ENCODE measurements around the gene MSI2.

The MSI2 gene

DNA sequence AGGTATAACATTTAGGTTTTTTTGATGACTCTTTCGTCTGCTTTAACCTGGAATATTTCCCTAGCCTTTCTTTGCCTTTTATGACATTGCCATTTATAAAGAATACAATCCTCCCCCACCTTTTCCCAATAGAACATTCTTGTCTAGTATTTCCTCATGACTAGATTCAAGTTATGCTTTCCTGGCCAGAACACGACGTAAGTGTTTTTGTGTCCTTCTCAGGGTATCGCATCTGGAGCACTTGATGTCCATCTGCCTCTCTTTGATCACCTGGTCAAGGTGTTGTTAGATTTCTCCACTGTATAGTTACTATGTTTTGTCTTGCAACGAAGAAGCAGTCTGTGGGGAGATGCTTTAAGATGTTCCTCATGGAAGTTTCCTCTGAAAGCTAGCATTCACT lies 87.4 kb downstream of the MSI2 start:
- no peak for DNase-seq (ENCODE audit: low read depth in 2 of 2)

DNA sequence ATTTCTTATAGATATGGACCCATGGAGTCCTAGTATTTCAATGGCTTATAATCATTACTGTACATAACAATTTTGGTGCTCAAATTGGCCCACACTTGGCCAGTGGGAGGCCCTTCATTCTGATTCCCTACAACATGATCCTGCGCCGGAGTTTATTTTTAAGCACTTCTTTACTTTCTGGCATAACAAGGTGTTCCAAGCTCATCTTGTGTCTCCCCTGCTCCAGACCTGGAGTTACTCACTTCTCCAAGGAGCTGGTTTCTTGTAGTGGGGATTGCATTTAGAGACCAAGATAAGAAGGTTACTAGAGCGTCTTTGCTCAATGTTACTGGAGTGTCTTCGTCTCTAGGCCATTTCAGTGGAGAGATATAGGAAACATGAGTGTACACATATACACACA lies 87.9 kb downstream of the MSI2 start:
- DNase-seq (ENCODE audit: low read depth in 2 of 2) = no peak

DNA sequence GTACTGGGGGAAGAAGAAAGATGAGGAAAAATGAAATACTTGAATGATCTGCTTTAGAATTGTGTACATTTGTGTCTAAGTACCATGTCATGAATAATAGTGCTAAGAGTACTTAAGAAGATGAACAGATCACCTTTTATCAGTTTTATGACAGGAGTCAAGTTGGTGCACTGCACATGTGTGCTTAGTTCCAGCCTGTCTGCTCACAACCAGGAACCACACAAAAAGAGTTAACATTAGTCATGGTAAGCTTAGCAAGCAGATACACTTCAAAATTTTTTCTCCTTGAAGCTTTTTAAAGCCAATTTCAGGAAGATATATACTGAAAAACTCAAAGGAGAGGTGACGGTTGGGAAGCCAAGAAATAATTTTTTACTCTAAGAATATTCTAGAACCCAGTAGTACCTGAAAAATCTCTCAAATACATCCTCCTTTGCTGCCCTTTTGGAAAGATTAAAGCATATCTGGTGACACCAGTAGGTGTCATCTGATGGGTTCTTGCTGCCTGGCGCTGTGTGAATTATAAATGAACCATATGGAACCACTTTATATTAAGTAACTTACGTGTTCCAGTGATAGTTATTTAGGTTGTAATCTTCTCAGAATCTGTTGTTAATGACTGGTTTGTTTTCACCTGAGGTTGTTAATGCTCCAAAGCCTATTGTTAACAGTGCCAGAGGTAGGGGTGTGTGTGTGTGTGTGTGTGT lies 93.4 kb downstream of the MSI2 start:
- no peak for DNase-seq (ENCODE audit: low read depth in 2 of 2)

DNA sequence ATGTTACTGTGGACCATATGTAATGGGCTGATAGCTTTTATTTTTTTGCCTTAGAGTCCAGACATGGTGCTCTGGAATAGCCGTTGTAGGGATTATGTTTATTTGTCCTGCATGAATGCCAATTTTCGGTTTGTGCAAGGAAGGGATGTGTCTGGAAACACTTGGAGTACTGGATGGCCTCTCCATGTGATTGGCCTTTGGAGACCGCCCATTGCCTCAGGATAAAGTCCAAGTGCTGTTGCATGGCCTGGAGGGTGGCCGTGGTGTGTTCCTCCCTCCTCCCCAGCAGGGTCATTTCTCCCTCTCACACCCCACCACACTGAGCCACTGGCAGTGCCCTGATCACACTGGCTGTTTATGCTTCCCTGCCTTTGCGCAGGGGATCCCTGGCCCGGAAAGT lies 93.9 kb downstream of the MSI2 start:
- DNase-seq (ENCODE audit: low read depth in 2 of 2) = no peak

DNA sequence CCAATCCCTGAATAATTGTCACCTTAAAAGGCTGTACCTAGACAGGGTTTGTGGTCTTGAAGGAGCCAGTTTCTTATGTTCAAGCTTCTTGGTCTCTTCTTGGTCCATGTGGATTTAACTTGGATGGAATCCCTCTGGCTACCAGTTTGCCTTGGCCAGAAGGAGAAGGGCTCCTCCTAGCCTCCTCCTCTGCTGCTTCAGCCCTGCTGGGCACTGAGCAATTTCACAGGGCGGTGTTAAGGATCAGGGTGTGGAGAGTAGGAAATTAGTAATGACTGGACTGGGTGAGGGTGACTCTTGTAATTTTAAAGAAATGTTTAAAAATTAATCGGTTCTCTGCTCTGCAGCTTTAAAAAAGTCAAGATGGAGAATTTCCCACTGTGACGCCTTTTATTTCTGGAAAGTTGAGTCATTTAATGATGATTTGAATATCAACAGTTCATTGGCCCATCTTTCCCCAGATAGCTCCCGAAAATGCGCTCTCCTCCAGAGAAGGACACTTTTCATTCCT lies 96.4 kb downstream of the MSI2 start:
- no peak for DNase-seq (ENCODE audit: low read depth in 2 of 2)

DNA sequence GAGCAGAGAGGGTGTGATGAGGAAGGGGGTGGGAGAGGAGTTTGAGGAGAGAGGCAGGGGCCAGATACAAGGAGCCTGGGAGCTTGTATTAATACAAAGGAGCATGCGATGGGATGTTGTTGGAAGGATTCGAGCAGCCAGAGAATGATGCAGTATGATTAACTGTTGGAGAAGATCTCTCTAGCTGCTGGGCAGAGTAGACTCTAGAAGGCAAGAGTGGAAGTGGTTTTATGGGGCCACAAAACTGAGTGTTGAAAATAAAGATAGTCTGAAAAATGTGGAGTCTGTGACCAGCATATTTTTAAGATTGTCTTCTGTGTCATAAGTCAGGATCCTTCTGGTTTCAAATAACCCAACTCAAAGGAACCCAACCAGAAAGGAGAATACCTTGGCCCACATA lies 98.3 kb downstream of the MSI2 start:
- no peak for DNase-seq (ENCODE audit: low read depth in 2 of 2)

DNA sequence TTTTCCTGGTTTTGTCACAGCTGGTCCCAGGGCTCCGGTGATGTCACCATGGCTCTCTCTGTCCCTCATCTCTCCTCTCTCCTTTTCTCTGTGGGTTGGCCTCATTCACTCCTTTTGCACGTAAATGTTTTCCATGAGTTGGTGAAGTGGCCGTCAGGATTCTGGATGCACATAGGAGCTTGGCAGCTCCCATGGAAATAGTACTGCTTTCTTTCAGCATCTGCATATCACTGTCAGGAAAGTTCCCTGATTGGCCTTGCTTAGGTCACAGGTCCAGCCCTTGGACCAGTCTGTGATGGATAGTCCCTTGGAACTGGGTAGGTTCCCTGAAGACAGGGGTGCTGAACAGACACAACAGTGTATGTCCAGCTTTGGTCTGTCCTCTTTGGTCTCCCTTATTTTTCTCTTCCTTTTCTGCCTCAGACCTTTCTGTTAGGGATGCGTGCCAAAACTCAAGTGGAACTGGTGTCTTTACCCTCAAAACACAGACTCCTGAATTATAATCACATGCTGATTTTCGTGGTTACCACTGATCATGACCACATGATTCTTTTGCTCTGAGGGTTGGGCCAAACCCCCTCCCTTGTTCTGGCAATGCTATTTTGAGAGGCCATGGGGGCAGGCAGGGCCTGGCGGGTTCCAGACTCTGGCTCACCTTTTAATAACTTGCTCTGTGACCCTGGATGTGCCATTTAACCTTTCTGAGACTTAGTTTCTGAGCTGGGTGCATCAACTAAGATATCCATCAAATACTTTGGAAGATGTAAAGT lies 99.0 kb downstream of the MSI2 start:
- DNase-seq (ENCODE audit: low read depth in 2 of 2) = no peak

DNA sequence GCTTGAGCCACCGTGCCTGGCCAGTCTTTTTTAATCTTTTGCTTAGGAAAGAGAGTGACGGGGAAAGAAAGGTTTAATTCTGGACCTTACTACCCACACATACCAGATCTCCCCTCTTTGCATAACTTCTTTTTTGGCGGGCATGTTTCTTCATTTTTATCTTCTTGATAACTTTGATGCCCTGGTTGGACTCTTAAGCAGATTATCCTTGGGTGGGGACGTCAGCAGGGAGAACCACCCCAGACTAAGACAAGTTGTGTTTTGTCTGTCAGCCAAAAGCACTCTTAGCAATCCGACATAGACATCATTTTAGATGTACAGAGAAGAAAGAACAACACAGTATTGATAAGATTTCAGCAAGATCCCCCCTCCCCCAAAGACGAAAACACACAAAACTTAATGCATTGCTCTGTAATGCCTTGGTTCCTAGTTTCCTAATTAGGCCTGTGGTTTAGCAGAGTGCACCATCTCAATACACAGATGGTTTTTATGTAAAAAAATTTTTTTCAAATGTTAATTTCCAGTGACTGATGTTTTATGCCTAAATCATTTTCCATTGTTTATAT lies 99.9 kb downstream of the MSI2 start:
- DNase-seq (ENCODE audit: low read depth in 2 of 2) = no peak

- DNase-seq (ENCODE audit: low read depth in 2 of 2) = no peak
Observed at GRCh38 chr17:57356719-57357391, 100.5 kb downstream of the MSI2 start.

GRCh38 chr17:57357392-57357784 lies 101.1 kb downstream of the MSI2 start:
- no peak for DNase-seq (ENCODE audit: low read depth in 2 of 2)

- no peak for DNase-seq (ENCODE audit: low read depth in 2 of 2)
Observed at GRCh38 chr17:57357830-57358430, 101.6 kb downstream of the MSI2 start.

- DNase-seq (ENCODE audit: low read depth in 2 of 2) = no peak
Observed at GRCh38 chr17:57360266-57360665, 103.9 kb downstream of the MSI2 start.

DNA sequence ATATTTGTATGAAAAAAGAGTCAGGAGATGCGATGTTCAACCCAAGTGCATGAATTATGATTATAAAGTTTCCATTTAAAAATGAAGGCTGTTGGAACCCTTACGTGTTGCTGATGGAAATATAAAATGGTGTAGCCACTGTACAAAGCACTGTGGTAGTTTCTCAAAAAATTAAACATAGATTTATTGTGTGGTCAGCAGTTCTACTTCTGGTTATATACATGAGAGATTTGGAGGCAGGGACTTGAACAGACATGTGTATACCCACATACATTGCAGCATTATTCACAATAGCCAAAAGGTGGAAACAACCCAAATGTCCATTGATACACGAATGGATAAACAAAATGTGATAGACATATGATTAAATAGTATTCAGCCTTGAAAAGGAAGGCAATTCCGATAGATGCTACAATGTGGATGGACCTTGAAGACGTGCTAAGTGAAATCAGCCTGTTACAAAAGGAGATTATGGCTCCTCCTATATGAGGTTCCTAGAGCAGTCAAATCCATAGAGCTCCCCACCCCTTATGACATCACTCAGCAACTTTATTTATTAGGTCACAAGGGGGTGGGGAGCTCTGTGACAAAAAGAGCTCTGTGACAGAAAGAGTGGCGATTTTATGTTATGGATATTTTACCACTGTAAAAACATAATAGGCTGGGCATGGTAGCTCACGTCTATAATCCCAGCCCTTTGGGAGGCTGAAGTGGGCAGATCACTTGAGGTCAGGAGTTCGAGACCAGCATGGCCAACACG lies 106.7 kb downstream of the MSI2 start:
- no peak for DNase-seq (ENCODE audit: low read depth in 2 of 2)

DNA sequence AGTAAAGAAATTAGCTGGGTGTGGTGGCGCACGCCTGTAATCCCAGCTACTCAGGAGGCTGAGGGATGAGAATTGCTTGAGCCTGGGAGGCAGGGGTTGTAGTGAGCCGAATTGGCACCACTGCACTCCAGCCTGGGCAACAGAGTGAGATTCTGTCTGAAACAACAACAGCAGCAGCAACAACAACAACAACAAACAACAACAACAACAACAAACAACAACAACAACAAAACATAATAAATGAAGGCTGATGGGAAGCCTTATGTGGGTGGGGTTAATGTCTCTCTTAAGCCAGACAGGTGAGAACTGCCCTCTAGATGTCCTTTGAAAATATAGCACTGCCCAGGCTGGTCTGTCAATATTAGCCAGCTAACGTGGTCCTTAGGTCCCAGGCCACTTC lies 107.3 kb downstream of the MSI2 start:
- no peak for DNase-seq (ENCODE audit: low read depth in 2 of 2)

DNA sequence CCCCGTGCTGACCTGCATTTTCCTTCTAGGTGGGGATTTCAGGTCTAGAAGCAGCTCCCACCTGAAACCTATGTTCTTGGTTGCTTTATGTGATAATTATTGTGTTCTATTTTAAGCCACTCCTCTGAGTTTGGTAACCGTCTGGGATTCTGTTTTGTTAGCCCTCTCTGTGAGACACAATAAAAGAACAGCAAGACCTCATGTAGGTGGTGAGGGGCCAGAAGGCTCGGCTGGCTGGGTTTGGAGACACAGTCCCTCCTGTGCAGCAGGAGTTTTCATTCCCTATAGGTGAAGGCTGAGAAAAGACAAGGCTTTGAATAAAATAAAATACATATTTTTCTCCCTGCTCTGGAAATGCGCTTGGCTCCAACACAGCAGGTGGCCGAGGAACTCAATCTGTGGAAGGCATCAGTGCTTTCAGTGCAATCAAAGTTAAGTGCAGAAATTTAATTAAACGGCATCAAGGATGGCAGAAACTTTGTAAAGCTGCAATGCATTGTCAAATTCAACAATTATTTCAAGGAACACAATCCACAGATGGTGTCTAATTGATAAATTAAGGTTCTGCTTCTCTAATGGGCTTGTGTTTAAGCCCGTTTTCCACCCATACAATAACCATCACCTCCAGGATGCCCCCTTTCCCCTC lies 107.8 kb downstream of the MSI2 start:
- no peak for DNase-seq (ENCODE audit: low read depth in 2 of 2)

DNA sequence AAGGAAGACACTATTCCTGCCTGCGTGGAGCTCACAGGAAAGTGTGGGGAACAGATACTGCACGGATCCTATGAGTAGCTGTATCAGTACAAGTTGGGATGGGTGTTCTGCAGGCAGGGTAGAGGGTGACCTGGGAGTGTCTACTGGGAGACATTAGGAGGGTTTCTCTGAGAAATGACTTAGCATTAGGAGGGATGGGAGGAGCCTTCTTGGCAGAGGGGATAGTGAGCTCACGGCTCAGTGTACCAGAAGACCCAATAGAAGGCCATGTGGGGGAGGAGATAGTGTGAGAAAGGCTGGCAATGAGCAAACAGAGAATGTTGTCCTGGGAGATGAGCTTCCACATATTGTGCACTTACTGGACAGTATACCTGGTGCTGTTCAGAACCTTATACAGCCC lies 109.1 kb downstream of the MSI2 start:
- no peak for DNase-seq (ENCODE audit: low read depth in 2 of 2)

DNA sequence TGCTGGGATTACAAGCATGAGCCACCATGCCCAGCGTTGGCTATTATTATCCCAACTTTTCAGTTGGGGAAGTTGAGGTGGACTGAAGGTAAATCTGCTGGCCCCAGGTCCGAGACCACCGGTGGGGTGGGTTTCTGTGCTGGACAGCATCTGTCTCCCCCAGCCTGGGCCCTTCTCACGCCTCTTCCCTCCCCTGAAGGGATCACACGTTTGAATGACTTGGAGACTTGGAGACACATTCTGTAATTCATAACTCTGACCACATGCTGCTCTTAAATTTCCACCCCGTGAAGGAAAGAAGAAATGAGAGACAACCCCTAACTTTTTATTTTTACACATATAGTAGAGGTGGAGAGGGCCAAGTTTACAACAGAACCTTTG lies 109.8 kb downstream of the MSI2 start:
- no peak for DNase-seq (ENCODE audit: low read depth in 2 of 2)

GRCh38 chr17:57366558-57367351 lies 110.4 kb downstream of the MSI2 start:
- DNase-seq (ENCODE audit: low read depth in 2 of 2) = no peak

- DNase-seq (ENCODE audit: low read depth in 2 of 2) = no peak
Observed at GRCh38 chr17:57368637-57369336, 112.5 kb downstream of the MSI2 start.

Data from stimulated activated CD4-positive, alpha-beta T cell treated with anti-CD3 and anti-CD28 coated beads, Interleukin-1b, Interleukin-23, amount 100 ng/mL, for 1 hour (primary cell).